Measurements from ENCODE around the gene CCDC88C.
"Not testable (repeated sequence)": the region's sequence is repeated elsewhere in the genome, so short reads cannot be mapped to it uniquely, and the experiment has no call there.

CCDC88C gene

DNA sequence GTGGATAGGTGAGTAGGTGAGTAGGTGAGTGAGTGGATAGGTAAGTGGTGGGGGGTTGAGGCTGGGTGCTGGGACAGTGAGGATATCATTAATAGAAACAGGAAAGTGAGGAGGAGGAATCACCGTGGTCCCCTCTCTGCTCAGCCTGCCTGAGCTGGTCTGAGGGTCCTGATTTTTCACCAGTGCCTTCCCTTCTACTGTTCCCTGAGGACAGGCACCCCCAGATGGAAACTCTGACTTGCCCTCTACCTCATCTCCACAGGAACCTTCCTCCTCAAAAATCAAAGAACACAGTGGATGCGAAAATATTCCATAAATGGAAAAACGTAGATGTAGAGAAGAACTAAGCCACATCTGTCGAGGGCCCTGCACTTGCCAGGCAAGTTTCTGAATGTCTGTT, 175.0 kb downstream of the CCDC88C start:
- no peak for DNase-seq

DNA sequence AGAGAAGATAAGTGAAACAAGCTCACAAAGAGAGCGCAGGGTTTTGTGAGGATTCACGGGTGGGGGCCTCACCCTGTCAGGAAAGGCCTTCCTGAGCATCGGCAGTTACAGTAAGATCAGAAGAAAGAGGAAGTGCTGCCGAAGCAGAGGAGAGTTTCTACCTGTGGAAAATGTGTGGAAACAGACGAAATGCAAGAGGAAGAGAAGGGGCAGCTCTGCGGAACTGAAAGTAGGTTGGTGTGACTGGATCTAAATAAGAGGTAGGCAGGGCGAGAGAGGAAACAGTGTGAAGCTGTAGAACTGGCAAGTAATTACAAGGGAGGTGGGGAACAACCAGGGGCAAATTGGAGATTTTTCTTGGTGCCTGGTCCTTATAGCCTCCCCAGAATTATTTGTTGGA, 175.8 kb downstream of the CCDC88C start:
- no peak for DNase-seq

DNA sequence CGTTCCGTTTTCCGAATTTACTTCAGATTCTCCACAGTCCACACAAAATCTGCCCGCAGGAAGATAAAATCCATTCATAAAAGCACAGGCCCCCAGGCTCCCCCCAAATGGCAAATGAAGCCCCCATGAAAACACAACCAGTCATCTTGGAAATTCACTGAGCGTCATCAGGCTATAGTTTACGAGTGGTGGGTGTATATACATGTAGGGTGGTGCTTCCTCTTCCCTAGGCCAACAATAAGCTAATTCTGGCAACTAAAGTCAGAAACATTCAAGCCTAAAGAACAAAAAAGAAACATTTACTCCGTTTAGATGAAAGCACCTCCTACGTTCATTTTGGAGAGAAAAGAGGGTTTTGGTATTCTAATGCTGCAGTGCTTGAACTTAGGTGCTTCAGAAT, 179.0 kb downstream of the CCDC88C start:
- no peak for DNase-seq

DNA sequence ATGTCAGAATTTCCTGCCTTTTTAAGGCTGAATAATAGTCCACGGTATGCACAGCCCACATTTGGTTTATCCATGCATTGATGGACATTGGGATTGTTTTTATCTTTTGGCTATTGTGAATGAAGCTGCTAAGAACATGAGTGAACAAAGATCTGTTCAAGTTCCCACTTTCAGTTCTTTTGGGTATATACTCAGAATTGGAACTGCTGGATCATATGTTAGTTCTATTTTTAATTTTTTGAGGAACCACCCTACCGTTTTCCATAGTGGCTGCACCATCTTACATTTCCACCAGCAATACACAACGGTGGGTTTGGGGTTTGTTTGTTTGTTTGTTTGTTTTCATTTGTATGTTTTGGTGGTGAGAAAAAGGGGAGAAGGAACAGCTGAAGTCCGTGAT, 179.5 kb downstream of the CCDC88C start:
- no peak for DNase-seq

DNA sequence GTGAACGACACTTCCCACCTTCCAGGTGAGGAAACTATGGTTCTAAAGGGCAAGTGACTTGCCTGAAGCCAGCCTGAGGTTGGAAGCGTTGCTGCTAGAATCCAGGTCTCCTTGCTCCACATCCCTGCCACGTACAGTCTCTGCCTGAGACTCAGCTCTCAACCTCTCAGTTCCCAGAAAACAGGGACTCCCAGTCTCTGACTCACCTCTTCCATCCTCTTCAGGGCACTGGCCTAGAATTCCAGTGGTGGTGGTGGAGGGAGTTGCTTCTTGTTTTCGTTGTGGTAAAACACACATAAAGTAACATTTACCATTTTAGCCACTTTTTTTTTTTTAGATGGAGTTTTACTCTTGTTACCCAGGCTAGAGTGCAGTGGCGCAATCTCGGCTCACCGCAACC, 180.4 kb downstream of the CCDC88C start:
- DNase-seq, result no peak

DNA sequence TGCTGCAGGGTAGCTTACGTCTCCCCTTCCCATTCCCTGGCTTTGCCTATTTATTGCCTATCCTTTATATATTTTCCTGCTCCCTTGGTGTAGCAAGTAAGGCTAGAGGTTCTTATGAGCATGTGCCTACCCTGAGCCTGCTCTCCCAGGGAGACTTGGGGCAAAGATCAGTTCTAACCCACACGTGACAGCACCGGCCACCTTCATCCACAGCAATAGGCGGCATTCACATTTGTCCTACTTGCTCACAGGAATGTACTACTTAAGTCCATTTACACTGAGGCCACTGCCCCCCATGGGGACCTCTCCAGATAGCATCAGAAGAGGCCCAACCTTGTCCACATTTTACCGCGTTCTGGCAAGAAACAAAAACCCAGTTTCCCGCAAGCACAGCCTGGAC, 181.8 kb downstream of the CCDC88C start:
- DNase-seq, result no peak

DNA sequence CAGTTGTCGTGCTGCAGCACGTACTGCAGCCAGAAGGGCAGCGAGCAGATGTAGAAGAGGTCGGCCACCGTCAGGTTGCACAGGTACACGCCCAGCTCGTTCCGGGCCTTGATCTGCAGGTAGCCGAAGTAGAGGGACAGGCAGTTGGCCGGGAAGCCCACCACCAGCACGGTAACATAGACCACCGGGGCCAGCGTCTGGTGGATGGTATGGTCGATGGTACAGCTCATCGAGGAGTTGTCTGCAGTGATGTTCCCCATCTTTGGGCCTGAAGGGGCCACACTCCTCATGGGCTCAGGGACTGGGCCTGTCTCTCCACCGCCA, 182.9 kb downstream of the CCDC88C start:
- no peak for DNase-seq

DNA sequence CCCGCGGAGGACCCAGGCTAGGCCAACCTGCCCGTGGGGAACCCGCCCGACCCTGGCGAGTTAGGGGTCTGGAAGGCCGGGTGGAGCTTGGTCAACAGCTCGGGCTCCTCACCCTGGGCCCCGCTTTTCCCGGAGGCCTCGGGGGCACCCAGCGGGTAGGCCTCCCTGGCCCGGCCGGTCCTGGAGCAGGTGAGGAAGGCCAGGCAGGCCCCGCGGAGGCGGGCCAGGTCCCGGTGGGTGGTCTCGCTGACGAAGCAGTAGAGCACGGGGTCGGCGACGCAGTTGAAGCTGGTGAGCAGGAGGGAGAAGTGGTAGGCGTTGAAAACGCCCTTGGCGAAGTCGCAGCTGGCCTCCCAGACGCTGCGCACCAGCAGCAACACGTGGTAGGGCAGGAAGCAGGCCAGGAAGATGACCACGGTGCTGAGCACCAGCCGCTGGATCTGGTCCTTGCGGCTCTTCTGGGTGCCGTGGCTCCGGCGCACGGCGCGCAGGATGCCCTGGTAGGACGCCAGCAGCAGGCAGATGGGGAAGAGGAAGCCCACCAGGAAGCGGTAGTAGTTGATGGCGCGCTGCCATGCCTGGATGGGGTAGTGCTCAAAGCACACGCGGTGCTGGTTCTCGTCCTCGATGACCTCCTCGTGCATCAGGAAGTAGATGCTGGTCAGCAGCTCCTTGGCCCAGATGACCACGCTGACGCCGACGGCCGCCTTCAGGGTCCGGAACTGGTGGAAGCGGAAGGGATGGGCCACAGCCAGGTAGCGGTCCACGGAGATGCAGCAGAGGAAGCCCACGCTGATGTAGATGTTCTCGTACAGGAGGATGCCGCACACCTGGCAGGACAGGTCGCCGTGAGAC, 183.5 kb downstream of the CCDC88C start:
- no peak for DNase-seq

DNA sequence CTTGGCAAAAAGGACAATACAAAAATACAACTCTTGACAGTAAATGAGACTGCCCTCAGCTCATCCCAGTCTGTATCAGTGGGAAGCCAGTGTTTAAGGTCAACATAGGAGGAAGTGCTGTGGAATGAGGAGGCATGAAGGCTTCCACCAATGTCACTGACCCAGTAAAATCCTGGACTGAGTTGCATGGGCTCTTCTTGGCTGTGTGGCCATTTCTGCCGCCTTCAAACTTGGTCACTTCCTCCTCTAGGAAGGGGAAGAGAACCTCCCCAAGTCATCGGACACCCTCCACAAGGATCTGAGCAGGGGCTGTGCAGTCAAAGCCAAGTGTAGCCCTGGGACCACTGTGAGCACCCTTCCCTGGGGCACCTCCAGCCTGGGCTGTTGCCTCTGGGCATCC, 185.0 kb downstream of the CCDC88C start:
- DNase-seq, result no peak

DNA sequence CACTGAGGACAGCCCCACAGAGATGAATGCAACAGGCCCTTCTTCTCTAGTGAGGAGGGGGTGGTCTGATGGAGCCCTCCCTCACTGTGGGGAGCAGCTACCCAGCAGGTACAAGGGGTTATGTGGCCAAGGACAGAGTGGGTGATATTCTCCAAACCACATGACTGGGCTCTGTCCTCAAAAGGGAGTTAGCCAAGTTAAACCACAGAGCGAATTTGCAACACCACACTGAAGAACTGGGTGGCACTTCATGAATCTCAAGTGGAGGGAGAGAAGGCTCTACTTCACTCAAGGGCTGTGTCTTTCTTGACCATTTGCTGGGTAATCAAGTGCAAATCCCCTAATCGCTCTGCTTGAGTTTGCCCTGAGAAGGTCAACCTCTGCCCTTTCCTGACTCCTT, 185.6 kb downstream of the CCDC88C start:
- no peak for DNase-seq

DNA sequence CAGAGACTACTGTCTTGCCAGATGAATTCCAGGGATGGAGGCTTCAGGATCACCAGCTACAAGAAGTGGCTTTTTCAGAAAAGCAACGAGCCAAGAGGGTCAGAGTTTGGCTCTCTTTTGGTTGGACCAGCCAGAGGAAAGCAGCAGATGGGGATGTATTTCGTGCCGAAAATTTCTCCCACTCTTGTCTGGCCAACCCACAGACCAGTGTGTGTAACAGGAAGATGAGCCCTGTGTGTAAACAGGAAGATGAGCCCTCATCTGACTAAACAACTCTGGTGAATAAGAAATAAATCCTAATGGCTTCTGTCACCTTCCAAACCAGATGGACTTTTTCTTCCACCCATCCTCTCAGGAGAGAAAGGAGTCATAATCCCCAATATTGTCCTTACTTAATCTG, 186.2 kb downstream of the CCDC88C start:
- no peak for DNase-seq

DNA sequence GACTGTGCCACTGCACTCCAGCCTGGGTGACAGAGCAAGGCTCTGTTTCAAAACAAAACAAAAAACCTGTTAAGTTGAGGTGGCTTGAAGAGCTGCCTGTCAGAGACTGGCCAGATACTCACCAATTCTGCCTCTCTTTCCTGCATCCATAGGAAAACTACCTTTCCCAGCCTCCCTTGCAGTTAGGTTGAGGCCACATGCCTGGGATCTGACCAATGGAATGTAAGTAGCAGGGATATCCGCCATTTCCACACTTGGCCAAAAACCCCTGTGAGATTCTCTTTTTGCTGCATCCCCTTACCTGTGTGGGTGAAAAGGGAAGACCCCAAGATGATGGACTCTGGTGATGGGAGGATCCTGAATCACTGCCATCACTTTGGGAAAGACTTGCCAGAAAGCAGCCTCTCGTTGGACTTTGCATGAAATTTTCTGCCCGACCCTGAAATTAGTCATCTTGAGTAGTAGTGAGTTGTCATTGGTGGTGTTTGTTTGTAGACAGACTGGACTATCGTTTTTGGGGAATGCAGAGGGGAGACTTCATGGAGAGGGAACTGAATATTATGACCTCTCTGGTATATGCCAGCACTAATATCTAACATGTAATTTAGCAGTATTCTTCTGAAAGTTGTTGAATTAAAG, 187.1 kb downstream of the CCDC88C start:
- DNase-seq, result no peak

DNA sequence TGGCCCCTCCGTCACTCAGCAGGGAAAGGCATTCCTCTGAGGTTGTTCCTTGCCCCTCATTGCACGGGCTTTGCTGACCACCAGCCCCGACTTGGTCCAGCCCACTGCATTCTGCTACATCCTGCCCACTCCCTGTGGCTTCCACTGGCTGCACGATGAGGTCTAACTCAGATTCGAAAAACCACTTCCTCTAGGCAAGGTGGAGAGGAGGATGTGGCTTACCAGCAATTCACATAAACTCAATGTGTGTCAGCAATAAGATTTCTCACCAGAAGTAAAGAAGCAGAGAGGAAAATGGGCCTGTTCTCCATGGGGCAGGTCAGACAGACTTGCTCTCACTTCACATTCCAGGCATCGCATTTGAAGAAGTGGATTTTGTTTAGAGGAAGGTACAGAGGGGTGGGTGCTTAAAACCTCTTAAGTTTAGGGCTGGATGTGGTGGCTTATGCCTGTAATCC, 187.8 kb downstream of the CCDC88C start:
- DNase-seq, result no peak

DNA sequence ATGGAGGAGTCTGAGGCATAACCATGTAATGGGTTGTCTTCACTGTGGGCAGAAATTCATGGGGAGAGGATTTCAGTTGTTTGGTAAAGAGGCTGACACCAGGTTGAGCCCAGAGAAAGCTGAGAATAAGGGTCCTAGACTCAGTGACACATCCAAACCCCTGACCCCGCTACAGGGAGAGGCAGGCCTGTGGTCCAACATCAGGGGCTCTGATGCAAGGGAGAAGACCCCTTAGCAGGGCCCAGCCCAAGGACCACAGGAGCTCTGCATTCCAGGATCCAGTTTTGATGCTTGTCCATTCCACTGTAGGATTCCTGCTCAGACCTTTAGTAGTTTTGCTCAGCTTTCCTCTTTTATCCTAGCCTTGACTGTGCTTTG, 188.6 kb downstream of the CCDC88C start:
- DNase-seq, result no peak

DNA sequence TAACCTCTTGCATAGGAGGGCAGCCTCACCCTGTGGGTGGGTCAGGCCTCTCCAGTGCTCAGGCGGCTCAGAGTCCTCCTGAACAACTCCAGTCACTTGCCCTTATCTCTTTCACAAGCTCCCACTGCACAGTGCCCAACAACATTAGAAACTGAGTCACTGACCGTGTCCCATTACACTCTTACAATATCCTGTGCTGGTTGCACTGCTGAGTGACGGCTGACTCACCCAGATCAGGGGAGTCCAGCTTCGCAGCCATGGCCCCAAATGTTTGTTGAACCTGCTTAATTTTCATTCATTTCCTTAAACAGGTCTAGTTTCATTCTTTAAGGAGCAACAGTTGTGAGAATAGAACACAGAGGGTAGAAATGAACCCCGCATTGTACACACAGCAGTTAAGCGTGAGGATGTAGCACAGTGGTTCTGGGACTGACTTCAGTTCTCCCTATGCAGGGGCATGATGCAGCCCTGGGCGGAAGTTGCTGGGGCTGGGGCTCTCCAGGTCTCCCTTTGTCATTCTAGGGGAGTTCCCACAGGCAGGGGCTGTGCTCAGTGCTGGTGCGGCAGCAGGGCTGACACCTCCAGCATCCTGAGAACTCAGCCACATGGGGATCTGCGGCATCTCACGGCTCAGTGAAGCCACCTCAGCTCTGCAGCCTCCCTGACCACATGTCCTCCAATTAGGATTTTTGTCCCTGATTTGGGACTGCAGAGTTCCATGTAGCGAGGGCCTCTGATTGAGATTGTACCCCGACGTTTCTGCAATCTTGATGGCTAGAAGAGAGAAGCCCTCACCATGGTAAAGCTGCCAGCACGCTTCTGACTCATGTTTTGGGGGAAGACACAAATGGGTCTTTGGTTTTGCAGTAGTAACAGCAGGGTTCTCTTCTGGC, 189.3 kb downstream of the CCDC88C start:
- no peak for DNase-seq

DNA sequence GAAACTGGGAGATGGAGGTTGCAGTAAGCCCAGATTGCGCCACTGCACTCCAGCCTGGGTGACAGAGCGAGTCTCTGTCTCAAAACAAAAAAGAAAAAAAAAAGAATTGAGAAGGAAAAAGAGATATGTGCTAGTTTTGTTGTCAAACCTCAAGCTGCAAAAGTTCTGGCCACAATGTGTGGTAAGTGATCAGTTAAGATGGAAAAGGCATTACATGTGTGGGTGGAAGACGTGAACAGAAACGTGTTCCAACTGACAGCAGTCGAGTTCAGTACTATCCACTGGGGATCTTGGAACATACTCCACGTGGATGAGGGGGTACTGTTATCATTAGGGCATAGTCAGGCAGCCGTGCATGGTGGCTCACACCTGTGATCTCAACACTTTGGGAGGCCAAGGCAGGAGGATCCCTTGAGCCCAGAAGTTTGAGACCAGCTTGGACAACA, 190.4 kb downstream of the CCDC88C start:
- DNase-seq, result no peak

DNA sequence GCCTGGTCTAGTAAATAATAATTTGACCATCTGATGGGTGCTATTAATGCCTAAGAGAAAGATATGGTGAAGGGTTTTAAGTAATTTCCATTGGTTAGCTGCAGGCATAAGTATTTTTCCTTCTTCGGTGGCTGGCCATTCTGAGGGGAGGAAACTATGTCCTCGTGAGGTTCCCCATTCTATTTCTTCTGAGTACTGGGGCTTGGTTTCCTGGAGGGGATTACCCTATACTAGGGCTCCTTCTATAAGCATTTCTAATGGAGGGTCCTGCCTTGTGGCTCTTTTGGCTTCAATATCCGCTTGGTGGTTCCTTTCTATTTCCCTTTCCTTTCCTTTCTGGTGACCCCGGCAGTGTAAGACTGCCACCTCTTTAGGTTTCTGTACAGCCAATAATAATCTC, 191.3 kb downstream of the CCDC88C start:
- not testable (repeated sequence) for DNase-seq

DNA sequence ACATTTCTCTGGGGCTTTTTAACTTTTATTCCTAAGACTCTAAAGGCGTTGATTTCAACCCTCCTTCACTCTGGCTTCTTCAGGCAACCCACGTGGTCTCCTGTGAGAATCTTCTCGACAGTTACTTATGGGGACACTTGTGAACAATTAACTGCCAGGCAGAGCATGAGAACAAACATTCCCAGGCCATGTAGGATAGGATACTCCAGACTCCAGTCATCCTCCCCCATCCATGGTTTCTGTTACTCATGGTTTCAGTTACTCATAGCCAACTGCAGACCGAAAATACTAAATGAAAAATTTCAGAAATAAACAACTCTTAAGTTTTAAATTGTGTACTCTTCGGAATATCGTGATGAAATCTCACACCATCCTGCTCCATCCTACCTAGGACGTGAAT, 192.6 kb downstream of the CCDC88C start:
- no peak for DNase-seq

DNA sequence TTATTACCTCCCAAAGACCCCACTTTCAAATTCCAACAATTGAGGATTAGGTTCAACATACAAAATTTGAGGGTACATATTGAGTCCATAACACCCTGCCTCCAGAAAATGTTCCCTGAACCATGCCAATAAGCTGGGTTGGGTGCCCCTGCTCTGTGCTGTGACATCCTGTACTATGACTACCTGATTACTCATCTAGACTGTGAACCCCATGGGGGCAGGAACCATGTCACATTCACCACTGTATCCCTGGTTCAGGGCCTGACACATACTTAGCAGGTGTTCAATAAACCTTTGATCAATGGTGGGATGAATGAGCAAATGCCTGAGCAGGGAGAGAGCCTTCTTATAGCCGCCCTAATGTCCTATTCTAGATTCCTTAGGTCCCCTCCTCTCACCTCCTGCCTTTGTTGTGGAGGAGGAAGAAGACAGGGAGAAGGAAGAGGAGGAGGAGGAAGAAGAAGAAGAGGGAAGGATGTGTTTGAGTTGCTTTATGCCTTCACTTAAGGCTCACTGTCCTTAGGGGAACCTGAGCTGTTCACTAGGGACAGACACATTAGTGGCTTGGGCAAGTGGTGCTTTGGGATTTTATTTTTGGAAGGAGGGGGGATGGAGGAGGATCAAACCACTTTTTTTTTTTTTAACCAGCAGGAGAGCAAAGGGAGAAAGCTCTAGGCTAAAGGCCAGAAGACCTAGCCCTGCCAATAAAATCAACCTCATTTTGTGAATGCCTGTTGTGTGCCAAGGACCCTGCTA, 194.4 kb downstream of the CCDC88C start:
- DNase-seq, result no peak

All from NCI-H2081 (cell line).